ENCODE results near the gene LDHD.

- TF ChIP-seq CTCF (IDR thresholded peaks at IDR 0.05; ENCODE audit: low read length) (0 out of 2 replicates have a peak, but pooled peaks have one; percentile 2), EZH2 (IDR thresholded peaks at IDR 0.05; ENCODE audit: borderline replicate concordance, low read length) (no peak)
These were observed 5.1 kb downstream of the LDHD start for GRCh38 chr16:75111514-75111940.

All from OCI-LY1 (cell line).